GM19455 (cell line): ENCODE data around the gene WNT5B.

Source experiments
- ATAC-seq: cut with Tn5 transposase; IDR thresholded peaks from one replicate; pipeline ENCODE4 v1.9.1; 2021; ENCODE audit not compliant: unreplicated experiment

WNT5B gene

DNA sequence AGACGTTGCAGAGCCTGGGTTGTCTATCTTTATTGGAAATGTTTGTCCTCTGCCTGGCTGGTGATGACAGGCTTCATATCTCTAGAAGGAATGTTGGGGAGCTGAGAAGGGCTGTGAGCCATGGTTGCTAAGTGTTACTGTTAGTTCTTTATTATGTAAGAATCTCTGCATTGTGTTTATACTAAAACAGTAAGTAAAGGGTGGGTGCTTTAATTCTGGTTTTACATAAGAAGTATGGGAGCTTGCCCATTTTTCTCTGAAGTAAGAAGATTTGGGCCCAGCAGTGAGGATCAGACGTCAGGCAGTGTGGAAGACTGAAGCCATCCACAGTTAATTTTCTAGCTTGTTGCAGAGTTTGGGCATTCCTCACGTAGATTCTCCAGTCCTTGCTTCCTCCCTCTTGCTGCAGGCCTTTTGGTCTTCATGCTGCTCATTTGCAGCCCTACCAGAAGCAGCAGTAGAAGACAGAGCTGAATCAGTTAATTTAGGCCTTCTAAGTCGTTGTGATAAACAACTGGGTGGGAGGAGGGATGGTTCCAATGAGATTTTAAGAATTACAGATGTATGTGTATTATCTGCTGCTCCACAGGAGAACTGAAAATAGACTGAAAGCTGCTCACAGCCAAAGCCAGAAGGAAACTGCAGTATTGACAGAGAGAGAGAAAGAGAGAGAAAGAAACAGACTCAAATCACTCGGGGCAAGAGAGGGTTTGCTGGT lies 21.4 kb downstream of the WNT5B start:
- no peak for ATAC-seq

DNA sequence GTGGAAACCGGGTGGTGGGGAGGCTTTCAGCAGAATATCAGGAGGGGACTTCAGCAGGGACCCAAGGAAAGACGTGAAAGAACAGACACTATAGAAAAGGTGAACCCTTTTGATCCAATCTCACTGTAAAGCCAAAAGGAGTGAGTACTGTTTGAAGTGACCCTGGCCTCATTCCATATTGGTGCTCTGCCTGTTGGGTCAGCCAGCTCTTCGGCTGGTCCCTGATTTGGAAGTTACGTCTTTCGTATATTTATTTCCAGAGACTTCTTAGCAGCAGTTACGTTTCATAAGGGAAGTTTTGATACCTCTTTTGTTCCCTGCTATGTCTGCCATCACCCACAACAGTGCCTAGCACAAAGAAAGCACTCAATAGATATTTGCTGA lies 21.9 kb downstream of the WNT5B start:
- ATAC-seq, result no peak

DNA sequence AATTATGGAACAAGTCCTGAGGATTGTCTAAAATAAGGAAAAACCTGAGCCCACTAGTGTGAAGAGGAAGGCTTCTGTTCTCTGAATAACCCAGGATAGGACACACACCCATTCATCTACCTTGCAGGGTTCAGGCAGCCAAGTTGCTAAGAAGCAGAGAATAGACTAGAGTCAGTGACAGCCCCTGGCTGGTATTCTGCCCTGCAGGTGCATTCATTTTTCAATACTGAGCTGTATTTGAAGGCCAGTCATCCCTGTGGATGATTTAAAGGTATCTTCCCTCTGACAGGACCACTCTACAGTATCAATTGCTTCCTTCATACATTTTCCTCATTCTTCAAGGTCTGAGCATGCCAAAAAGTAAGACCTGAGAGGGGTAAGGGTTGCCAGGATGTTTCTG lies 22.9 kb downstream of the WNT5B start:
- no peak for ATAC-seq

DNA sequence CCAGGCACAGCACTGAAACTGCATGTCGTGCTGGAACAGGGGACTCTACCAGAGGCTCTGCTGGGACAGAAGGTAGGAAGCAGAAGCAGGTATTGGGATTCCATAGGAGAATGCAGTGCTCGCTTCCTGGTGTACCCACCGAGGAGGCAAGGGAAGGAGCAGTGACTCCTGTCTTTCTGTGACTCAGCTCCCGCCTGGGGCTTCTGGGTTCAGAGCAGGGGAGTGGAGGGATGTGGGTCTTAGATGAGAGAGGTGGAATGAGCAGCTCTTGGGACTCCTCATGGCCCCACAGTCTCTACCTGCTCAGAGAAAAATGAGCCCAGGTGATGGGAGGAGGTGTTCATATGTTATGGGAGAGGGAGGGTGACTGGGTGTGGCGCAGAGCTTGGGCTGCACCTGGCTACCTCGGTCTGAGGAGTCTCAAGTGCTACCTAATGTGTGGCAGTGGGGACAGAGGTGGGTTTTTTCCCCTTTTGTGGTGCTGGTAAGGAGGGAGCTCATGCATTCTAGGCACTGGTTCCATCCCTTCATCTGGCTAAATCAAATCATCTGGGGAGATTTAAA lies 26.3 kb downstream of the WNT5B start:
- ATAC-seq, result no peak

DNA sequence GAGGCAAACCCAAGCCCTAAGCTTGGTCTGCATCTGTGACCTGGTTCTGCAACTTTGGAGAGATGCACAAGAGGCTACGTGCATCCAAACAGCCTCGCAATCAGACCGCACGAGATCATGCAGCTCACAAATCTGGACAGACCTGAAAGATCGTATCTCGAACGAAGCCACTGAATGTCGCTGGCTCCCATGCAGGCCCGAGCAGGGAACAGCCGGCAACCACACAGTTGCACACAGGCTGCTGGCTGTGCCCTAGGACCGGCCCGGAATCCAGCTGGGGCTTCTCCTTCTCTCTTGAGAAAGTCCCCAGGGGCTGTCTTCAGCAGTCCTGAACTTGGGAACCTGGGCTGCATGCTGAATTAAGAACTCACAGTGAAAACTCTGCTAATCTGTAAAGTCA lies 27.9 kb downstream of the WNT5B start:
- no peak for ATAC-seq

DNA sequence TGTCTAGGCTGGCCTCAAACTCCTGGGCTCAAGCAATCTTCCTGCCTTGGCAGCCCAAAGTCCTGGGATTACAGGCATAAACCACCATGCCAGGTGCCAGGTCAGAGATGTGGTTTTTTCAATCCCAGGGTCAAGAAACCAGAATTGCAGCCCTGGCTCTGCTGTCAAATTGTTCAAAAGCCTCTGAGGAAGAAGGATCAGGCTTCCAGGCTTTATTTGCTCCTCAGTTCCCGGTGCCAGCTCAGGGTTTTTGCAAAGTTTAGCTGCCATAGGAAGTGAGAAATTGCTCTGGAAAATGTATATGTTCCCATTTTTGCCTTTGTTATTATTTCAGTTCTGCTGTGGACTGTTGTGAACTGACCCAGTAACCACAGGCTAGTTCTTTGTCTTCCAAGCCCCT lies 28.7 kb downstream of the WNT5B start:
- no peak for ATAC-seq

DNA sequence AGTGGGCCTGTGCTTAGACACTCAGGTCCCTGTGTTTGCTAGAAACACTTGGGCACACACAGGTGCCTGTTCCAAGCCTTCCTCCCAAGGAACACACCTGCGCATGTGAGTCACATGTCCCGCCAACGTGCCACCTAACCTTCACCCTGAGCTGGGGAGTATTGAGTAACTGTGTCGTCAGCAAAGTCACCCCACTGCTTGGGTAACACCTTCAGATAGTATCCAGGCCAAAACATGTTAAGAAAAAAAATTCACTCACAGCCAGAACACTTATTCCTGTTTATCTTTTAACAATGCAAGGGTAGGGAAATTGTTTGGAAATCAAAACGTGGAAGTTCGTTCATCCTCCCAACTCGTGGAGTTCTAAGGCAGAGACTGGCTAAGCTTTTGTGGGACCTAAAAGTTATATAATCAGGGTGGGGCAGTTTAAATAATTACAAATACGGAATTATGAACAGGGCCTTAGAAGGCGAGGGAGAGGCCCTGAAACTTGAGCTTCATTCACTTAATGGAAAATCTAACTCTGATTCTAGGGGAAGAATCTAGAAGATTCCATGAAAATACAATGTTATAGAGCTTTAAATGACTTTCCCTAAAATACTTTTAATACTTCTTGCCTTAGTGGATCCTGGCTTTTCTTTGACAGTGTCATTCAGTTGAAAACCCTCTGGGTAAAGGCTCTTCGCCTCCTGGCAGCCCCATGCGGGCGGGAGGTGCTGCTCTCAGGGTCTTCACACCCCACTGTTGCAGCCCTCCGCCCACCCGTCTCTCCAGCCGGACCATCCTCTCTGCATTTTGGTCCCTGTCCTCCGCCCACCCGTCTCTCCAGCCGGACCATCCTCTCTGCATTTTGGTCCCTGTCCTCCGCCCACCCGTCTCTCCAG lies 31.5 kb downstream of the WNT5B start:
- ATAC-seq, result no peak

DNA sequence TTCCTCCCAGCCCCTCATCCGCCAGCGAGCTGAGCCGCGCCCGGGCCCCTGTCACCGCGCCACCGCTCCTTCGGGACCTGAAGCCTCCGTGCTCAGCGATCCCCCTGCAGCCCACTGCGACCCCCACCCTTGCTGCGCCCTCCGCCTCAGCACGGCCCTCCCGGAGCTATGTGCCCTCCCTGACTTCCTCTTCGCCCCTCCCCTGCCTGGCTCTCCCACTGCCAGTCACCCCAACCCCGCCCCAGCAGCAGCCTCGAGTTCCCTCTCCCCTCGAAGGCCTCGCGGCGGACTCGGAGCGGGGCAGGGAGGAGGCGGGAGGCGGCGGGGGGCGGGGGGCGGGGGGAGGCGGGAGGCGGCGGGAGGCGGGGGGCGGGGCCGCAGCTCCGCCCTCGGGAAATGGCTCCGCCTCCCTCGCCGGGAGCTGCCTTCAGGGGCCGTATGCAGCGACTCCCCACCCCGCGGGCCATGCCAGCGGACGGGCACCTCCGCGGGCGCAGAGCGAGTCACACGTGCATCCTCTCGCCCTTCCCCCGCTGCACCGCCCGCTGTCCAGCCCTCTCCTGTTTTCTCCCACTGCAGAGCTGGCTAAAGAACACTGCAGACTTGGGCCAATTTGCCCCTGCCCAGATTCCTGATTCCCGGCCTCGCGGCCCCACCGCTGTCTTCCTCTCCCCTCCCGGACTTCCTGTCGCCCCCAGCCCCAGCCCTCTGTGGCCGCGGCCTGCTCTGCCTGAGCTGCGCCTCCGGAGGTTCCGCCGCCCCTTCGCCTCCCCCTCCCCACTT lies 32.7 kb downstream of the WNT5B start:
- peak; percentile 70 for ATAC-seq

DNA sequence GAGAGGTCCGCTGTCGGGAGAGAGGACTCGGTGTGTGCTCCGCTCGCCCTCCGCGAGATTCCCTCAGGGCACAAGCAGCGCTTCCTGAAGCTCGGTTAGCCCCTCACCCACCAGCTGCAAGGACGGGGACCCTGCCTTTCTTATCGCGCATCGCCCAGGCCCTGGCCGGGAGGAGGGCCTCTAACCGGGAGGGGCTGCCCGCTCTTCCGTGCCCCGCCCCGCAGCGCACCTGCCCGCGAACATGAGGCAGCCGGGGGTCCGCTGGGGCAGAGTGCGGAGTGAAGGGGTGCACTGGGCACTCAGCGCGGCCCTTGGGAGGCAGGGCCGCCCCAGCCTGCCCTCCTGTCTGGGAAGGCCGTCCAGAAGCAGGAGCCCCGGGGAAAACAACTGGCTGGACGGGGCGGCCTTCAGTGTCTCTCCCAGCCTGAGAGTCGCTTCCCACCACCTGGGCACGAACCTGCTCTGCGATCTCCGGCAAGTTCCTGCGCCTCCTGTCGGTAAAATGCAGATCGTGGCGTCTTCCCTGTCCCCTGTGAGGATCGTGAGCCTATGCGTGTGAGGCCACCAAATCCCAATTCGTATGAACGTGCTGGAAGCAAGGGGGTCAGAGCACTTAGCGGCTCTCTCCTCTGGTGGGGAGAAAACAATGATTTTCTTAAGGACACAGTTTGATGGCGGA lies 33.9 kb downstream of the WNT5B start:
- no peak for ATAC-seq

DNA sequence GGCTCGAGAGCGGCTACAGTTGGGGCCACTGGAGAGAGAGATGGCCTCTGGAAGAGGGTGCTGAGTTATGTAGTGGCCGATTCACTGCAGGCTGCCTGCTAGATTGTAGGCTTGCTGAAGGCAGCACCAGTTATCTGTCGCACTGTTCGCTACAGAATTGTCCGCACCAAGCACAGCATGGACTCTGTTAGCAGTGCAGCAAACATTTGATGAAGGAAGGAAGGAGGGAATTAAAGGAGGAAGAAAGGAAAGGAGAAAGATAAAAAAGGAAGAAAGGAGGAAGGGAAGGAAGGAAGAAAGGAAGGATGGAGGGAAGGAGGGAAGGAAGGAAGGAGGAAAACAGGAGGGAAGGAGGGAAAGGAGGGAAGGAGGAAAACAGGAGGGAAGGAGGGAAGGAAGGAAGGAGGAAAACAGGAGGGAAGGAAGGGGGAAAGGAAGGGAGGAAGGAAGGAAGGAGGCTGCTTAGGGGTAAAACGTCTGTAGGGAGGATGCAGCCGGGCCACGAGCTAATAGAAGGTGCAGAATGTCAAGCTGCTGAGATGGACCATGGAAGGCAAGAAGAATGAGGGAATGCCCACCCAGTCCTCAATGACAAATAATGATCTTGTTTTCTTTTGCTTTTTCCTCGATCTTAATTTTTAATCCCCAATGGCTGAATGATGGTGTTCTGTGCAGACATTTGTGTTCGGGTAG lies 34.6 kb downstream of the WNT5B start:
- ATAC-seq, result no peak

DNA sequence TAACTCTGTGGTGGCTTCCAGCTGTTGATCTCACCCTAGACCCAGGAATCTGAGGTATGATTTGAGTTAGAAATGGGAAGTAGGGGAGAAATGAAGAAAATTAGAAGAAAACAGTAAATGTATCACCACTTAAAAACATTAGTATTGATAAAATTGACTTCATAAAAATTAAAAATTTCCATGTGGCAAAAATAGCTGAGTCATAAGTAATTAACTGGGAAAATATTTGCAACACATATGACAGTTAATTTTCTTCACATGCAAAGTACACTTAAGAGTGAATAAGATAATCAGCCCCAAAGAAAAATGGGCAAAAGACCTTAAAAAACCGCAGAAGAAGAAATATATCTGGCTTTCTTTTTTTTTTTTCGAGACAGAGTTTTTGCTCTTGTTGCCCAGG lies 36.3 kb downstream of the WNT5B start:
- no peak for ATAC-seq

DNA sequence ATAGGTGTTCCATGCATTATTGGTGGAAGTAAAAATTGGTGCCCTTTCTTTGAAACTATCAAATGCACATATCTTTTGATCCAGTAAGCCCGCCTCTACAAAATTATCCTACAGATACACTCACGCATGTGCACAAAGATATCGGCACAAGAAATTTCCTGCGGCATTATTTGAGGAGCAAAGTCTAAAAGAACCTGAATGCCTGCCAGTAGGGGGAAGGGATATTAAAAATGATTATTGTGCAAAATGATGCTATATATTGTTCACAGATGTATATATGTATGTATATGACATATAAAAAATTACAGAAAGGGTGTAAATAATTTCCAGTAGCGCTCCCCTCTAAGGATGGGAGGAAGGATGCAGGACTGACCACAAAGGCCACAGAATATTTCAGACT lies 37.2 kb downstream of the WNT5B start:
- no peak for ATAC-seq

DNA sequence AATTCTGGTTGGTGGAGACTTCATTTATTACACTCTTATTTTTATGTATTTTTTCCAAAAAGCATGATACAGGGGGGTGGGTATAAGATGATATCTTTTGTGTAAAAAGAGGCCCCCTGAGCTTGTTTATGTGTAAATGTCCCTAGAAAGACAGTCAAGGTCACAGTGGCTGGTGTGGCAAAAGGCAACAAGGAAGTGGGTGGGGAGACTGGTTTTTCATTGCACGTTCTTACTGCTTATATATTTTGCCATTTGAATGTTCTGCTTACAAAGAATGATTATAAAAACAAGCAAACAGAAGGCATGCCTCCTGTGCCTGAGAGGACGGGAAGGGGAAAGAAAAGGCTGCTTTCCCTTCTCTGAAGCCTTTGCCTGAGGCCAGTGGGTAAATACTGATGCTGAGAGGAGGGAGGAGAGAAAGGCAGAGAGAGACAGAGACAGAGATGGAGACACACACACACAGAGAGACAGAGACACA lies 37.7 kb downstream of the WNT5B start:
- ATAC-seq, result no peak

DNA sequence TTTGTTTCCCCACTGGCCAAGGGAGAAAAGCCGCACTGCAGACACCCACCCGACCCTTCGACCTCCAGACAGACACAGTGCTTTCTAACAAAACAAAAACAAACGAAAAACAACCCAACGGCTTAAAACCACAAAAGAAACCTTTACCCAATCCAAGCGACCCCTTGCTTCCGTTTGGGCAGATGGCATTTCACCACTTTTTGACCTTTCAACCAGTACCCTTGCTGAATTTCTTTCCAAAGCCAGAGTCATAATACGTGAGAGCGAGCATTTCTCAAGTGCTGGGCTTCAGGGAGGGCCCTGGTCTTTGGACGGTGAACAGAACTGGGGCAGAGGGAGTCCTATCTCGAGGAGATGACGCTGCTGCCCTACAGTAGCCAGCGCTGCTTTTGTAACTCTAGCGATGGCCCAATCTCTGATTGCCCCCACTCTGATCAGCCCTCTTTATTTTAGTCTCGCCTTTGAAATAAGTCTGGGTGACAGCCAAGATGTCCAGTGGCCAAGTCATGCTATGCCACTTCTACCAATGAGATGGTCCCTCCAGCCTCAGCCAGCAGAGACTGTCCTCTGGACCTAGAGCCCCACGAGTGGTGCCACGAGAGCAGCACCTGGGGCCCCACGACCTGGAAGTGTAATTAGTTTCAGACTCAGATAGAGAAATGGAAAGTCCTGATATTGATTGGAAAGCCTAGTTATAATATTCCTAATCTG lies 40.0 kb downstream of the WNT5B start:
- ATAC-seq, result no peak

DNA sequence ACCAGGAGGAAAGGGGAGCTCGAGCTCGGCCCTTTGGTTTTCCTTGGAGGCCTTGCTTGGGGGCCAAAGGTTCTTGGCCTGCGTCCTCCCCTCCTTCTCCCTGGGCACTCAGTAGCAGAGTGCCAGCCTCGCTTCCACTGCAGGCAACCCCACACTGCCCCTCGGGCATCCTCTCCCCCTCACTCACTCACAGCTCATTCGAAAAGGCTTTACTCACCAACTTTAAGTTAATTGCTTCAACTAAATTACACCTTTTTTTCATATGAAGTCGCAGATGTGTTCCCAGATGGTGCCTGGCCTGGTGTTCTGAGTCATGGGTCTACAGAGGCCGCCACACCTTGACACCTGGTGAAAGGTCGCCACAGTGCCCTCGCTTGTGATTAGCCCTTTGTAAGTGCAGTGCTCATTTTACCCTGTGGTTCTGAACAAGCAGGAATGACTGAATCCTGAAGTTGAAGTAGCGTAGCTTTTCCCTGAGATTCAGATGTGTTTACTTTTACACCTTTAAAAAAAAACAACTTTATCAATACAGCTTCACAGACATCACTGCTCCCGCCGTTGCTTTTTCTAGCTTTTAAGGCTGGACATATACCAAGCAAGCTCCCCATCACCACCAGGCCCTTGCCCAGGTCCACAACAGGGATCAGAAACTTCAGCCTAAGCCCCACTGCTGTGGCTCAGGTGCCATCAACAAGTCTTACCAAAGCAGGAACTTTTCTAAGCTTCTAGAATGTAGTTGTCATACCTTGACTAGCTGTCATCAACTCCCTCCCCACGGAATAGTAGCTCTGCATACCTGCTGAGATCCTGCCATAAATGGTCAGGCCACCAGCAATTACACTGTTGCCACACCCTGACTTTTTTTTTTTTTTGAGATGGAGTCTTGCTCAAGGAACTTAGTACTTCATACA lies 41.6 kb downstream of the WNT5B start:
- no peak for ATAC-seq

DNA sequence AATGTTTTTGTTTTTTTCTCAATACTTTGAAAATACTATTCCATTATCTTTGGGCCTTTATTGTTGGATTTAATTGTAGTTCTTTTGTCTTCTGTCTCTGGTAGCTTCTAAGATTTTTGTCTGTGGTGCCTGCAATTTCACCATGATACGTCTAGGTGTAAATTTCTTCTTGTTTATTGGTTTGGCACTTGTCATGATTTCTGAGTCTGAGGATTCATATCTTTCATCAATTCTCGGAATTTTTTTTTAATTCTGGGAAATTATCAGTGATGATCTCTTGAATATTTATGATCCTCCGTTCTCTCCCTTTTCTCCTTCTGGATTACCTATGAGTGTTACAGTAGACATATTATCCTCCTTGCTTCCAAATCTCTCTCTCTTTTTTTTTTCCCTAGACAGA lies 47.0 kb downstream of the WNT5B start:
- no peak for ATAC-seq

DNA sequence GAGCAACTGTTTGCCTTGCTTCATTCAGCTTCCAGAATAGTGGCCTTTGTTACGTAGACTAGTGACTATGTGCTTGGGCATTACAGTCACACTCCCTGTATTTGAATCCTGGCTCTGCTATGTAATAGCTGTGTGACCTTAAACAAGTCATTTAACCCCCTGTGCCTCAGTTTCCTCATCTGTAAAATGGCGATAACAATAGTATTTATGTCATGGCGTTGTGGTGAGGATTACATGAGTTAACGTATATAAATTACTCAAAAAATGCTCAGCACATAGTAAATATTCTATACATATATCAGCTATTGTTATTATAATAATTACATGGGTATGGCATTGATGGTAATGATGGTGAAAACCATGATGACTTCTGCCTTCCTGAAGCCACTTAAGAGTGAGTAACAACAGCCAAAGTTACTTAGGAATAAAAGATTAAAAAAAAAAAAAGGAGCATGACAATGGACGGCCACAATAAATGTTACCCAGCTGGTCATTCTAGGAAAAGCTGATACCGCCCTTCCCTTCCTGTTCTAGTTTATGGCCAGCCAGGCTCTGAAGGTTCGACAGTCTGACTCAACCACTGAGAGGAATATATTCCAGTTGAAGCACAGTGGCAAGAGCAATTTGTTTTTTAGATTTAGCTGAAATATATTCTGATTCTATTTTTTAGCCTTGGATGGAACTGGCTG lies 51.9 kb downstream of the WNT5B start:
- ATAC-seq, result no peak

DNA sequence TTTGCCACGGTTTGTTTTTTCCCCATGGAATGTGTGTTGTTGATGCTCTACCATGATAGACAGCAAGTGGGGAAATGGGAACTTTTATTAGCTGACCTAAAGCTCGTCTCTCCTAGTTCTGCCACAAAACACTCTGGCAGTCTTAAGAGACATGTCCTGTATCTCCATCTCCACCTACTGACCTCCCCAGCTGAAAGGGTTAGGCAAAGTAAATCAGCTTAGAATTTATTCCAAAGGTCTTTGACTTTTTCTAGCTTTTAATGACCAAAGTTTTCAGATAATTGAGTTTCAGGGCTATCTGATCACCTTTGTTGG lies 52.4 kb downstream of the WNT5B start:
- no peak for ATAC-seq
